Thymus (tissue), 14 donors: Measurements from ENCODE around the gene DEFB124. TPM values are rescaled to one million over a fixed set of nuclear protein-coding genes. Genes with fewer than 3 reads are reported as not detected.
"Not testable (repeated sequence)": the region's sequence is repeated elsewhere in the genome, so short reads cannot be mapped to it uniquely, and the experiment has no call there.

ENCODE experiments used
- DNase-seq, 9 donors: peaks; one replicate each; pipeline ENCODE4 v3.0.0-alpha.2; 2013; ENCODE audit warnings: low spot score in 9 of 9, low read depth in 6 of 9, missing footprints in 1 of 9
- H3K27ac ChIP-seq, 2 donors: one replicate each; pipeline ENCODE4 v1.5.1; 2013; ENCODE audit warnings: control low read depth in 1 of 2, low read depth in 1 of 2, low read length in 1 of 2, mild to moderate bottlenecking in 1 of 2, moderate library complexity in 1 of 2
- H3K27me3 ChIP-seq, 2 donors: one replicate each; pipeline ENCODE4 v1.5.1; 2013; ENCODE audit warnings: low read length in 1 of 2; ENCODE audit not compliant: control insufficient read depth in 2 of 2, insufficient read depth in 1 of 2
- H3K36me3 ChIP-seq, 2 donors: one replicate each; pipeline ENCODE4 v1.5.1; 2013; ENCODE audit warnings: low read length in 1 of 2, mild to moderate bottlenecking in 1 of 2, moderate library complexity in 1 of 2; ENCODE audit not compliant: control insufficient read depth in 2 of 2, insufficient read depth in 2 of 2
- H3K4me1 ChIP-seq, 2 donors: one replicate each; pipeline ENCODE4 v1.5.1; 2013; ENCODE audit warnings: low read length in 2 of 2; ENCODE audit not compliant: control insufficient read depth in 2 of 2, insufficient read depth in 2 of 2
- H3K4me3 ChIP-seq, 2 donors: one replicate each; pipeline ENCODE4 v1.5.1; 2013; ENCODE audit warnings: low read length in 2 of 2, control low read depth in 1 of 2, mild to moderate bottlenecking in 1 of 2
- H3K9me3 ChIP-seq, 2 donors: one replicate each; pipeline ENCODE4 v1.5.1; 2013; ENCODE audit warnings: low read length in 1 of 2, mild to moderate bottlenecking in 1 of 2; ENCODE audit not compliant: control insufficient read depth in 2 of 2, insufficient read depth in 1 of 2
- WGBS: extraction: QIAGEN DNeasy Blood & Tissue Kit; methylation state at CpG from one replicate; pipeline ENCODE4 v1.1.7; 2013; 5-methylcytosine and 5-hydroxymethylcytosine counted together
- long read RNA-seq, 10 donors: transcript quantifications; one replicate each; lab custom pipeline, GENCODE V29; 2026
- polyA plus RNA-seq: library from polyadenylated mRNA; stranded (reverse); fragments of 200-250 nt; gene quantifications from one replicate; pipeline ENCODE4 v1.2.3, GENCODE V29; 2013
- total RNA-seq: library from RNA; stranded (reverse); fragments of 120-200 nt; gene quantifications from one replicate; pipeline ENCODE4 v1.2.4, GENCODE V29; 2013
- donor health status: healthy.

Gene DEFB124, protein sequence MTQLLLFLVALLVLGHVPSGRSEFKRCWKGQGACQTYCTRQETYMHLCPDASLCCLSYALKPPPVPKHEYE
- not detected for total RNA-seq
- polyA plus RNA-seq = 0.23 TPM
- long read RNA-seq, donor 1 = 0 reads
- long read RNA-seq, donor 2 = 0 reads
- long read RNA-seq, donor 3 = 0 reads
- long read RNA-seq, donor 4 = 0 reads
- long read RNA-seq, donor 5 = 0 reads
- long read RNA-seq, donor 6 = 0 reads
- long read RNA-seq, donor 7 = 0 reads
- long read RNA-seq, donor 8 = 0 reads
- long read RNA-seq, donor 9 = 0 reads
- long read RNA-seq, donor 10 = 0 reads

- H3K4me3 ChIP-seq = no peak within 1 kb of the TSS
- 8% methylated on average over 33 of the region's 33 CpGs for WGBS
Observed at GRCh38 chr20:31474758-31475427, at the start of gene DEFB124, which contains the start of gene REM1. Gene DEFB124, minus strand, starts transcription at chr20:31475127. Its CDS starts 2,114 bp downstream, at chr20:31473013. Gene REM1, plus strand, starts transcription at chr20:31475288. Its CDS starts 1,158 bp downstream, at chr20:31476446.

GRCh38 chr20:31523361-31524283 is 48.7 kb upstream of the DEFB124 start:
- Histone ChIP-seq H3K27me3 (no peaks in the 10 kb centered on the region), H3K9me3 (no peaks in the 10 kb centered on the region), H3K36me3 (peaks cover 22 to 23% of the 10 kb centered on the region in 2 donors), H3K4me1 (no peaks in the 10 kb centered on the region), H3K4me3 (no peak overlapping the region), H3K27ac (no peak overlapping the region)
- WGBS = 88% methylated on average over 8 of the region's 8 CpGs
- no peak for DNase-seq

More at GRCh38 chr20:31474758-31475427, at the start of gene DEFB124, which contains the start of gene REM1:
- no peaks in the 10 kb centered on the region for H3K4me1 ChIP-seq
- DNase-seq = no peak
- H3K27ac ChIP-seq = no peak within 1 kb of the TSS
- H3K36me3 ChIP-seq = no peaks in the 10 kb centered on the region
- H3K9me3 ChIP-seq = no peaks in the 10 kb centered on the region
- H3K27me3 ChIP-seq = peaks cover 14 to 36% of the 10 kb centered on the region in 2 donors

DNA sequence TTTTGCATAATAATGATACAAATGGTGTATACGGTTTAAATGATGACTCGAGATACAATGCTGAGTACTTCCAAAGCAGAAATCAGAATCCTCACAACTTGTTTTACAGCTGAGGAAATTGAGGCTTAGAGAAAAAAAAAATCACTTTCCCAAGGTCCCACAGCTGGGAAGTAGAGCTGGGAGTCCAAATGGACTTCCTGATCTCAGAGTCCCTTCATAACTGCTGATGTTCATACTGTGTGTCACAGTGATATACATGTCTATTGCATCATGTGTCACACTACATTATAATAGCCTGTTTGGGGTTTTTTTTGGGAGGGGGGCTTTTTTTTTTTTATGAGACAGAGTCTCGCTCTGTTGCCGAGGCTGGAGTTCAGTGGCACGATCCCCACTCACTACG is 47.8 kb upstream of the DEFB124 start:
- Histone ChIP-seq H3K27ac (no peak overlapping the region), H3K9me3 (no peaks in the 10 kb centered on the region), H3K4me1 (no peaks in the 10 kb centered on the region), H3K27me3 (no peaks in the 10 kb centered on the region), H3K36me3 (peaks cover 16 to 18% of the 10 kb centered on the region in 2 donors), H3K4me3 (no peak overlapping the region)
- 96% methylated on average over 6 of the region's 6 CpGs for WGBS
- no peak for DNase-seq

- 96% methylated on average over 7 of the region's 7 CpGs for WGBS
- DNase-seq, H3K9me3 ChIP-seq, H3K4me1 ChIP-seq, H3K27me3 ChIP-seq, H3K27ac ChIP-seq, H3K4me3 ChIP-seq: not testable (repeated sequence)
- H3K36me3 ChIP-seq = peaks cover 3 to 13% of the 10 kb centered on the region in 2 donors
Observed at GRCh38 chr20:31521267-31521666, 46.3 kb upstream of the DEFB124 start.

- Histone ChIP-seq H3K4me1 (peaks cover 15 to 24% of the 10 kb centered on the region in 2 donors), H3K27ac (no peak overlapping the region), H3K9me3 (no peaks in the 10 kb centered on the region), H3K36me3 (peaks cover 3 to 5% of the 10 kb centered on the region in 2 donors), H3K4me3 (no peak overlapping the region), H3K27me3 (no peaks in the 10 kb centered on the region)
- DNase-seq = peak in 1 of 9 donors; percentile 11
- 91% methylated on average over 4 of the region's 4 CpGs for WGBS
Observed at GRCh38 chr20:31517373-31517772, 42.4 kb upstream of the DEFB124 start.

DNA sequence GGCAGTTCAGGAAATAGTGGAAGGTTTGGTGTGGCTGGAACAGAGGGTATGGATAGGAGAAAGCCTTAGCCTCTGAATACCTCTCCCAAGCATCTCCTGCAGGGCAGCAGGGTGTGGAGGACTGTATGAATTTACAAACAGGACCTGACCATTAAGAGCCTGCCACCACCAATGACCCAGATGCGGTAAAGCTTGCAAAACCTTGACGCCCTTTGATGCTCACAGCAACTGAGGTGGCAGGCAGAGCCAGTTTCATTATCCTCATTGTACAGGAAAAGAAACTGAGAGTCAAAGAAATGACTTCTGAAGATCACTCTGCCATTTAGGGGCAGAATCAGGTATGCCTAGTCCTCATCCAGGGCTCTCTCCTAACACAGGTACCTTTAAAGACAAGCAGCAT is 41.7 kb upstream of the DEFB124 start:
- peaks cover 15 to 24% of the 10 kb centered on the region in 2 donors for H3K4me1 ChIP-seq

GRCh38 chr20:31516166-31516565 is 41.2 kb upstream of the DEFB124 start:
- DNase-seq = no peak
- H3K27ac ChIP-seq = no peak overlapping the region
- no peaks in the 10 kb centered on the region for H3K27me3 ChIP-seq
- H3K4me3 ChIP-seq = no peak overlapping the region
- WGBS = 97% methylated on average over 4 of the region's 4 CpGs
- no peaks in the 10 kb centered on the region for H3K9me3 ChIP-seq
- H3K4me1 ChIP-seq = peaks cover 15 to 24% of the 10 kb centered on the region in 2 donors
- peaks cover 3 to 5% of the 10 kb centered on the region in 2 donors for H3K36me3 ChIP-seq

More for the DNA sequence above, 41.7 kb upstream of the DEFB124 start:
- H3K9me3 ChIP-seq = no peaks in the 10 kb centered on the region
- DNase-seq = no peak
- H3K4me3 ChIP-seq = no peak overlapping the region
- H3K27me3 ChIP-seq = no peaks in the 10 kb centered on the region
- 90% methylated on average over 2 of the region's 2 CpGs for WGBS
- H3K36me3 ChIP-seq = peaks cover 3 to 5% of the 10 kb centered on the region in 2 donors
- H3K27ac ChIP-seq = no peak overlapping the region

GRCh38 chr20:31515775-31516107 is 40.8 kb upstream of the DEFB124 start:
- DNase-seq = no peak
- 73% methylated on average over 3 of the region's 3 CpGs for WGBS
- H3K36me3 ChIP-seq = peaks cover 2 to 5% of the 10 kb centered on the region in 2 donors
- H3K4me3 ChIP-seq = peak overlapping the region; percentile 96 to 97
- H3K4me1 ChIP-seq = peaks cover 15 to 24% of the 10 kb centered on the region in 2 donors
- H3K27me3 ChIP-seq = no peaks in the 10 kb centered on the region
- H3K9me3 ChIP-seq = no peaks in the 10 kb centered on the region
- H3K27ac ChIP-seq = no peak overlapping the region
